Neural cell (in vitro differentiated cells): ENCODE results near the gene FOCAD. TPM values are rescaled to one million over a fixed set of nuclear protein-coding genes. Genes with fewer than 3 reads are reported as not detected.

Experiments used
- H2AFZ ChIP-seq: fragments of 200-600, 300-800 bp; sonication (generic), shearing (Covaris generic); 2 replicates; pipeline ENCODE4 v1.6.0; 2014; ENCODE audit warnings: low read depth, mild to moderate bottlenecking, antibody characterized with exemption, low read length, moderate library complexity
- H3F3A ChIP-seq: fragments of 200-600 bp; shearing (Covaris generic); 2 replicates; pipeline ENCODE4 v1.6.1; 2016; ENCODE audit warnings: mild to moderate bottlenecking, moderate library complexity, mixed read lengths, antibody characterized with exemption, low read length; ENCODE audit not compliant: insufficient read depth, poor library complexity, severe bottlenecking
- H3K27ac ChIP-seq: fragments of 200-600, 300-800 bp; sonication (generic), shearing (Covaris generic); 2 replicates; pipeline ENCODE4 v1.5.1; 2014; ENCODE audit warnings: mild to moderate bottlenecking, low read length, moderate library complexity
- H3K27me3 ChIP-seq: fragments of 300-800, 200-600 bp; sonication (generic), shearing (Covaris generic); 2 replicates; pipeline ENCODE4 v1.6.0; 2014; ENCODE audit warnings: mild to moderate bottlenecking, low read depth, low read length, moderate library complexity; ENCODE audit not compliant: insufficient read depth
- H3K36me3 ChIP-seq: fragments of 300-800, 200-600 bp; sonication (generic), shearing (Covaris generic); 2 replicates; pipeline ENCODE4 v1.5.1; 2014; ENCODE audit warnings: mild to moderate bottlenecking, antibody characterized with exemption, low read length, moderate library complexity; ENCODE audit not compliant: insufficient read depth
- H3K4me2 ChIP-seq: fragments of 300-800, 200-600 bp; sonication (generic), shearing (Covaris generic); 2 replicates; pipeline ENCODE4 v1.6.0; 2014; ENCODE audit warnings: mild to moderate bottlenecking, low read length
- H3K4me3 ChIP-seq: fragments of 300-800, 200-600 bp; sonication (generic), shearing (Covaris generic); 2 replicates; pipeline ENCODE4 v1.5.1; 2014; ENCODE audit warnings: mild to moderate bottlenecking, low read length, moderate library complexity
- H3K79me2 ChIP-seq: fragments of 200-600 bp; shearing (Covaris generic); replicated peaks from 2 replicates; pipeline ENCODE4 v1.6.0; 2014; ENCODE audit warnings: mild to moderate bottlenecking, low read length, moderate library complexity; ENCODE audit not compliant: insufficient read depth
- H3K9ac ChIP-seq: fragments of 300-800, 200-600 bp; sonication (generic), shearing (Covaris generic); 2 replicates; pipeline ENCODE4 v1.6.1; 2016; ENCODE audit warnings: mild to moderate bottlenecking, low read length, mixed read lengths
- H3K9me2 ChIP-seq: fragments of 200-600 bp; shearing (Covaris generic); 2 replicates; pipeline ENCODE4 v1.6.1; 2016; ENCODE audit warnings: mild to moderate bottlenecking, low read length, mixed read lengths; ENCODE audit not compliant: insufficient read depth
- H3K9me3 ChIP-seq: fragments of 200-600, 300-800 bp; sonication (generic), shearing (Covaris generic); 2 replicates; pipeline ENCODE4 v1.6.1; 2016; ENCODE audit warnings: mild to moderate bottlenecking, mixed run types, low read length, moderate library complexity, mixed read lengths
- H4K20me1 ChIP-seq: fragments of 200-600 bp; shearing (Covaris generic); 2 replicates; pipeline ENCODE4 v1.6.1; 2016; ENCODE audit warnings: mild to moderate bottlenecking, mixed run types; ENCODE audit not compliant: insufficient read depth
- CTCF ChIP-seq: fragments of 450-650 bp; IDR thresholded peaks from 2 replicates; pipeline ENCODE4 v1.5.1; 2014; ENCODE audit warnings: antibody characterized with exemption, mild to moderate bottlenecking, moderate library complexity; ENCODE audit not compliant: poor library complexity, severe bottlenecking
- EP300 ChIP-seq: fragments of 450-650 bp; conservative IDR thresholded peaks from 2 replicates; pipeline ENCODE4 v1.6.1; 2014; ENCODE audit warnings: antibody characterized with exemption, mild to moderate bottlenecking, moderate library complexity; ENCODE audit not compliant: poor library complexity, severe bottlenecking
- EZH2 ChIP-seq: fragments of 200-600, 300-800 bp; shearing (Covaris generic), sonication (generic); IDR thresholded peaks from 2 replicates; pipeline ENCODE4 v1.6.1; 2014; ENCODE audit warnings: antibody characterized with exemption, low read length, borderline replicate concordance, mild to moderate bottlenecking; ENCODE audit not compliant: insufficient read depth, poor library complexity, severe bottlenecking
- MXI1 ChIP-seq: fragments of 450-650 bp; conservative IDR thresholded peaks from 2 replicates; pipeline ENCODE4 v1.6.1; 2014; ENCODE audit warnings: antibody characterized with exemption, mild to moderate bottlenecking; ENCODE audit not compliant: poor library complexity, severe bottlenecking
- POLR2AphosphoS5 ChIP-seq: IDR thresholded peaks from 2 replicates; pipeline ENCODE4 v1.6.1; 2012
- RAD21 ChIP-seq: fragments of 450-650 bp; conservative IDR thresholded peaks from 2 replicates; pipeline ENCODE4 v1.6.1; 2014; ENCODE audit warnings: antibody characterized with exemption, mild to moderate bottlenecking, moderate library complexity
- REST ChIP-seq: IDR thresholded peaks from 2 replicates; pipeline ENCODE4 v1.6.1; 2012; ENCODE audit warnings: borderline replicate concordance
- SMC3 ChIP-seq: fragments of 450-650 bp; conservative IDR thresholded peaks from 2 replicates; pipeline ENCODE4 v1.6.1; 2014; ENCODE audit warnings: antibody characterized with exemption, mild to moderate bottlenecking, moderate library complexity; ENCODE audit not compliant: poor library complexity
- TAF1 ChIP-seq: IDR thresholded peaks from 2 replicates; pipeline ENCODE4 v1.6.1; 2012; ENCODE audit warnings: low read depth
- polyA plus RNA-seq: library from polyadenylated mRNA; depleted of rRNA; stranded (reverse); fragments of >200 nt; gene quantifications from 2 replicates; pipeline ENCODE4 v1.2.3, GENCODE V29; 2014

Gene FOCAD
- polyA plus RNA-seq, 1 donor from 2014 or later = 23.5 TPM

GRCh38 chr9:20781092-20781491, 97.0 kb downstream of the FOCAD start:
- H3K9ac ChIP-seq = no peak overlapping the region
- H3F3A ChIP-seq = no peaks in the 10 kb centered on the region
- no peaks in the 10 kb centered on the region for H3K9me3 ChIP-seq
- H3K4me3 ChIP-seq = no peak overlapping the region
- no peak overlapping the region for H3K27ac ChIP-seq
- no peaks in the 10 kb centered on the region for H3K9me2 ChIP-seq
- no peaks in the 10 kb centered on the region for H3K79me2 ChIP-seq
- H3K36me3 ChIP-seq = no peaks in the 10 kb centered on the region
- no peak overlapping the region for H3K4me2 ChIP-seq
- no peaks in the 10 kb centered on the region for H4K20me1 ChIP-seq
- H3K27me3 ChIP-seq = no peaks in the 10 kb centered on the region
- no peak for TF ChIP-seq RAD21
- TF ChIP-seq TAF1 = no peak
- TF ChIP-seq EZH2 = no peak
- no peak for TF ChIP-seq MXI1
- TF ChIP-seq POLR2AphosphoS5 = no peak
- TF ChIP-seq CTCF = no peak
- TF ChIP-seq SMC3 = no peak
- TF ChIP-seq REST = no peak
- no peak for TF ChIP-seq EP300
- no peak overlapping the region for H2AFZ ChIP-seq

GRCh38 chr9:20782289-20782688, 98.2 kb downstream of the FOCAD start:
- Histone ChIP-seq H3K79me2 (no peaks in the 10 kb centered on the region), H3F3A (no peaks in the 10 kb centered on the region), H3K27me3 (no peaks in the 10 kb centered on the region), H3K4me3 (no peak overlapping the region), H3K9ac (no peak overlapping the region), H2AFZ (no peak overlapping the region), H3K9me2 (no peaks in the 10 kb centered on the region), H4K20me1 (no peaks in the 10 kb centered on the region), H3K27ac (no peak overlapping the region), H3K36me3 (no peaks in the 10 kb centered on the region), H3K4me2 (no peak overlapping the region), H3K9me3 (no peaks in the 10 kb centered on the region)
- TF ChIP-seq SMC3 = no peak
- no peak for TF ChIP-seq EP300
- no peak for TF ChIP-seq TAF1
- TF ChIP-seq MXI1 = no peak
- TF ChIP-seq REST = no peak
- no peak for TF ChIP-seq POLR2AphosphoS5
- TF ChIP-seq EZH2 = no peak
- no peak for TF ChIP-seq CTCF
- no peak for TF ChIP-seq RAD21
